8988T (cell line): ENCODE data around the gene CUTC.

Experiments used
- DNase-seq: peaks from one replicate; pipeline ENCODE4 v3.0.0; 2011

CUTC gene

GRCh38 chr10:99784727-99785441, 52.9 kb downstream of the CUTC start:
- no peak for DNase-seq

- no peak for DNase-seq
These were observed 53.6 kb downstream of the CUTC start for GRCh38 chr10:99785646-99786045.

GRCh38 chr10:99787311-99787710, 55.3 kb downstream of the CUTC start:
- DNase-seq, result no peak

GRCh38 chr10:99787782-99788445, 55.9 kb downstream of the CUTC start:
- DNase-seq, result no peak

GRCh38 chr10:99788598-99789256, 56.7 kb downstream of the CUTC start:
- DNase-seq, result no peak

GRCh38 chr10:99791831-99792230, 59.8 kb downstream of the CUTC start:
- DNase-seq, result no peak

- DNase-seq, result no peak
These were observed 61.8 kb downstream of the CUTC start for GRCh38 chr10:99793819-99794218.

GRCh38 chr10:99796928-99797327, 64.9 kb downstream of the CUTC start:
- DNase-seq, result no peak

GRCh38 chr10:99798031-99798430, 66.0 kb downstream of the CUTC start:
- DNase-seq, result no peak

- no peak for DNase-seq
These were observed 66.9 kb downstream of the CUTC start for GRCh38 chr10:99798920-99799319.

GRCh38 chr10:99799613-99800012, 67.6 kb downstream of the CUTC start:
- DNase-seq, result no peak

GRCh38 chr10:99804471-99804870, 72.4 kb downstream of the CUTC start:
- DNase-seq, result no peak

GRCh38 chr10:99805190-99805589, 73.2 kb downstream of the CUTC start:
- DNase-seq, result no peak
